Activated CD8-positive, alpha-beta T cell treated with anti-CD3 and anti-CD28 coated beads for 36 hours (primary cell): ENCODE results near the gene SCART1. TPM values are rescaled to one million over a fixed set of nuclear protein-coding genes. Genes with fewer than 3 reads are reported as not detected.
"Not testable (repeated sequence)": the region's sequence is repeated elsewhere in the genome, so short reads cannot be mapped to it uniquely, and the experiment has no call there.

ENCODE experiments used
- ATAC-seq: fragments of 200-7000 bp; cut with Tn5 transposase; one replicate; pipeline ENCODE4 v1.10.0; 2021; ENCODE audit warnings: mild to moderate bottlenecking, moderate library complexity
- CTCF ChIA-PET: fragments of 350-600 bp; sonication (Branson Sonifier 250); formaldehyde crosslinking; loops from one replicate; lab custom pipeline; 2021; ENCODE audit warnings: antibody characterized with exemption; lab: Charles Lee
- POLR2A ChIA-PET: fragments of 350-600 bp; sonication (Branson Sonifier 250); formaldehyde crosslinking; loops from one replicate; lab custom pipeline; 2021; ENCODE audit warnings: antibody characterized with exemption; lab: Charles Lee
- DNase-seq: peaks from one replicate; pipeline ENCODE4 v3.0.0-alpha.2; 2020
- H3K27ac Mint-ChIP-seq: one replicate; pipeline ENCODE4 v1.8.0; 2021; ENCODE audit warnings: mild to moderate bottlenecking, mixed read lengths
- H3K27me3 Mint-ChIP-seq: one replicate; pipeline ENCODE4 v1.8.0; 2021; ENCODE audit warnings: mixed read lengths
- H3K36me3 Mint-ChIP-seq: one replicate; pipeline ENCODE4 v1.8.0; 2021; ENCODE audit warnings: low read depth, mixed read lengths
- H3K4me1 Mint-ChIP-seq: one replicate; pipeline ENCODE4 v1.8.0; 2021; ENCODE audit warnings: low read depth, mixed read lengths
- H3K4me3 Mint-ChIP-seq: one replicate; pipeline ENCODE4 v1.8.0; 2021; ENCODE audit warnings: mild to moderate bottlenecking, moderate library complexity, mixed read lengths
- H3K9me3 Mint-ChIP-seq: one replicate; pipeline ENCODE4 v1.8.0; 2021; ENCODE audit warnings: mixed read lengths
- CTCF ChIP-seq: fragments of 200-600 bp; IDR thresholded peaks from one replicate; pipeline ENCODE4 v1.8.0; 2022; ENCODE audit warnings: antibody characterized with exemption, mild to moderate bottlenecking
- intact Hi-C: fragments of 100-400 bp; cut with micrococcal nuclease; formaldehyde crosslinking; loops from one replicate; pipeline ENCODE4 v1.10.0; 2022
- total RNA-seq, 2 experiments: library from RNA; stranded (reverse); gene quantifications; one replicate each; pipeline ENCODE4 v1.2.3, GENCODE V29; 2021

Gene SCART1
- total RNA-seq, 2 experiments from 2014 or later = 2.8 to 2.9 TPM

- Mint-ChIP-seq H3K27ac (no peak overlapping the region), H3K27me3 (peaks cover 2% of the 10 kb centered on the region), H3K4me1 (peaks cover 12% of the 10 kb centered on the region), H3K9me3 (peaks cover 54% of the 10 kb centered on the region), H3K36me3 (peaks cover 12% of the 10 kb centered on the region), H3K4me3 (no peak overlapping the region)
- DNase-seq (no peak), ATAC-seq (no peak)
- POLR2A ChIA-PET = no interaction called here
- CTCF ChIA-PET = no interaction called here
- intact Hi-C loops = no loop called here
- no peak for TF ChIP-seq CTCF
These were observed 33.3 kb downstream of the SCART1 start for GRCh38 chr10:133487085-133487484.

DNA sequence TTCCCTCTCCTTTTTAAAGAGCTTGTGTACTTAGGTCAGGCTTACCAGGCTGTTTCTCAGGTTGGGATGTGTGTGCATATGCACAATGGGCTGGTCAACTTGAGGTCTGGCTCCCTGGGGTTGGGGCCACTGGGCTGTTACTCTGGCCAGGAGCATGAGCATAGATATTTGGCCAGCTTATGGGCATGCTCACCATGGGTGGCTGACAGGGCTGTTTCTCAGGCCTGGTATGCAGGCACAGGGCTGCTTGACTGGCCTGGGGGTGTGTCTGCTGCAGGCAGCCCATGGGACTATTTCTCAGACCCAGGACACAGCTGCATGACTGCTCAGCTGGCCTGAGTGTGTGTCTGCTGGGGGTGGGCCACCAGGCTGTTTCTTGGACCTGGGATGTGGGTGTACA, 34.6 kb downstream of the SCART1 start:
- Mint-ChIP-seq H3K27me3 (no peaks in the 10 kb centered on the region), H3K27ac (no peak overlapping the region), H3K9me3 (peaks cover 44% of the 10 kb centered on the region), H3K36me3 (peaks cover 11% of the 10 kb centered on the region), H3K4me1 (peaks cover 12% of the 10 kb centered on the region), H3K4me3 (no peak overlapping the region)
- ATAC-seq = no peak
- no peak for TF ChIP-seq CTCF
- ChIA-PET CTCF (interaction anchor here (1.0 kb wide), 1 partner anchor 19 kb away, joined by 3 read pairs; no protein-coding TSS in a partner anchor), POLR2A (interaction anchor here (0.7 to 1.0 kb wide), 2 partner anchors 13 to 141 kb away, joined by 3 read pairs; partner anchors contain the start of gene PRAP1)
- intact Hi-C loops = no loop called here
- DNase-seq = no peak

DNA sequence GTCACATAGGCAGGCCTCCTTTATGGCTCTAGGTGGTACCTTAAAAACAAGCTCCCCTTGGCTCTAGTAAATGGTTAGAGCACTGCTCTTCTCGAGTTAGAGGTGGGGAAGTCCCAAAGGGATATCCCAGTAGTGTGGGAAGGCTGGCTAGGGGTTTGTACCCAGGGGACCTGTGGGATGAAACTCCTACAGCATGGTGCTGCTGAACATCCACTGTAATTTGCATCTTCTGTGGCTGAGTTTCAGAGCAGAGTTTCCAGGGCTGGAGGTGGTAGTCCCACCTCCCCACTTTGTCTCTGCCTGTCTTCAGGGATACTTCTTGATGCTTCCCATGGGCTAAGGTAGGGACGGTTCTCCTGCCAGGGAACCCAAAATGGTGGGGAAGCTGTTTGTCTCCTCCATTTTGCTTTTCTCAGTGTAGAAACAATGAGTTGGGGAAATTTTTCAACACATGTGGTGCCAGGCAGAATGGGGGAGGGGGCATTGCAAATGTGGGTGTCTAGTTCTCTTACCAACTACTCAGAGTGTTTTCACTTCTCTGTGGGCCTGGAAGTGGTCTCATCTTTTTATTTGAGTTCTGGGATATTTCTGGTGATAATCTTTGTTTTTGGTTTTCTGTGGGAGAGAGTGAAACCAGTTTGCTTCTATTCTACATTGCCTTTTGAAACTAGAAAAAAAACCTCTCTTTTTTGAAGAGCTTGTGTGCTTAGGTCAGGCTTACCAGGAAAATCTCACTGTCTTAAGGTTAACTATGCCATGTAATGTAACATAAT, 36.3 kb downstream of the SCART1 start:
- H3K27ac Mint-ChIP-seq = peak overlapping the region; percentile 50
- ATAC-seq (peak; percentile 51), DNase-seq (peak; percentile 51)
- peaks cover 8% of the 10 kb centered on the region for H3K36me3 Mint-ChIP-seq
- intact Hi-C loops = no loop called here
- TF ChIP-seq CTCF = no peak
- CTCF ChIA-PET = interaction anchor here (1.4 to 5.7 kb wide), 2 partner anchors 30 to 52 kb away, joined by 4 to 29 read pairs; no protein-coding TSS in a partner anchor
- POLR2A ChIA-PET = interaction anchor here (1.8 kb wide), 1 partner anchor 51 kb away, joined by 3 read pairs; no protein-coding TSS in a partner anchor
- H3K4me1 Mint-ChIP-seq = peaks cover 12% of the 10 kb centered on the region
- no peak overlapping the region for H3K4me3 Mint-ChIP-seq
- no peaks in the 10 kb centered on the region for H3K27me3 Mint-ChIP-seq
- peaks cover 29% of the 10 kb centered on the region for H3K9me3 Mint-ChIP-seq

GRCh38 chr10:133493562-133493961, 39.8 kb downstream of the SCART1 start:
- H3K36me3 Mint-ChIP-seq, H3K27ac Mint-ChIP-seq, DNase-seq, H3K9me3 Mint-ChIP-seq, ATAC-seq, H3K4me3 Mint-ChIP-seq, intact Hi-C loops, H3K27me3 Mint-ChIP-seq: not testable (repeated sequence)
- peaks cover 12% of the 10 kb centered on the region for H3K4me1 Mint-ChIP-seq
- POLR2A ChIA-PET = interaction anchor here (0.7 kb wide), 1 partner anchor 16 kb away, joined by 3 read pairs; no protein-coding TSS in a partner anchor
- CTCF ChIA-PET = interaction anchor here (5.7 kb wide), 1 partner anchor 56 kb away, joined by 29 read pairs; no protein-coding TSS in a partner anchor

GRCh38 chr10:133497363-133497762, 43.6 kb downstream of the SCART1 start:
- H3K27ac Mint-ChIP-seq, ATAC-seq, H3K9me3 Mint-ChIP-seq, H3K4me3 Mint-ChIP-seq, POLR2A ChIA-PET, H3K4me1 Mint-ChIP-seq, H3K27me3 Mint-ChIP-seq: not testable (repeated sequence)
- CTCF ChIA-PET = interaction anchor here (0.8 to 3.9 kb wide), 4 partner anchors 56 to 190 kb away, joined by 3 to 21 read pairs (median 6); no protein-coding TSS in a partner anchor
- intact Hi-C loops = loop anchor here (5.0 kb wide), 1 partner anchor 60 kb away; no protein-coding TSS in a partner anchor
- H3K36me3 Mint-ChIP-seq = peaks cover 11% of the 10 kb centered on the region
- DNase-seq = peak; percentile 28
- peak; percentile 70 for TF ChIP-seq CTCF

GRCh38 chr10:133499176-133499575, 45.4 kb downstream of the SCART1 start:
- CTCF ChIA-PET = interaction anchor here (1.2 to 1.6 kb wide), 2 partner anchors 61 to 108 kb away, joined by 3 to 8 read pairs; no protein-coding TSS in a partner anchor
- H3K4me1 Mint-ChIP-seq, H3K4me3 Mint-ChIP-seq, H3K27me3 Mint-ChIP-seq, DNase-seq, POLR2A ChIA-PET, H3K27ac Mint-ChIP-seq, ATAC-seq, H3K9me3 Mint-ChIP-seq: not testable (repeated sequence)
- peaks cover 11% of the 10 kb centered on the region for H3K36me3 Mint-ChIP-seq
- intact Hi-C loops = loop anchor here (5.0 kb wide), 1 partner anchor 62 kb away; no protein-coding TSS in a partner anchor

- H3K4me1 Mint-ChIP-seq, H3K9me3 Mint-ChIP-seq, H3K4me3 Mint-ChIP-seq, intact Hi-C loops, H3K27ac Mint-ChIP-seq, ATAC-seq, H3K27me3 Mint-ChIP-seq, DNase-seq: not testable (repeated sequence)
- CTCF ChIA-PET = interaction anchor here (0.8 to 1.6 kb wide), 3 partner anchors 63 to 171 kb away, joined by 3 to 8 read pairs (median 6); no protein-coding TSS in a partner anchor
- POLR2A ChIA-PET = interaction anchor here (1.0 kb wide), 1 partner anchor 12 kb away, joined by 3 read pairs; no protein-coding TSS in a partner anchor
- peaks cover 11% of the 10 kb centered on the region for H3K36me3 Mint-ChIP-seq
These were observed 47.2 kb downstream of the SCART1 start for GRCh38 chr10:133500897-133501296.
